GM10266 (cell line): ENCODE measurements around the gene DNAH1.

Experiments
- DNase-seq: peaks from one replicate; pipeline ENCODE4 v3.0.0; 2012; ENCODE audit errors: extremely low spot score
- CTCF ChIP-seq: IDR thresholded peaks from 2 replicates; pipeline ENCODE4 v1.5.1; 2012; ENCODE audit warnings: mild to moderate bottlenecking, low read depth; ENCODE audit not compliant: control insufficient read depth, insufficient read depth; ENCODE audit errors: missing control alignments

Gene DNAH1

GRCh38 chr3:52438579-52439425 is 122.7 kb downstream of the DNAH1 start:
- no peak for DNase-seq
- TF ChIP-seq CTCF = no peak

- TF ChIP-seq CTCF = no peak
- DNase-seq = no peak
Observed at GRCh38 chr3:52439426-52440248, 123.5 kb downstream of the DNAH1 start.

- no peak for TF ChIP-seq CTCF
Observed at GRCh38 chr3:52440249-52440551, 124.1 kb downstream of the DNAH1 start.

GRCh38 chr3:52440671-52441070 is 124.6 kb downstream of the DNAH1 start:
- DNase-seq = no peak
- no peak for TF ChIP-seq CTCF

More at GRCh38 chr3:52440249-52440551, 124.1 kb downstream of the DNAH1 start:
- no peak for DNase-seq

GRCh38 chr3:52441091-52441771 is 125.1 kb downstream of the DNAH1 start:
- no peak for DNase-seq
- TF ChIP-seq CTCF = no peak

- DNase-seq = no peak
- TF ChIP-seq CTCF = no peak
Observed at GRCh38 chr3:52441772-52442332, 125.7 kb downstream of the DNAH1 start.
